ENCODE measurements around the gene CDC123.
"Not testable (repeated sequence)": the region's sequence is repeated elsewhere in the genome, so short reads cannot be mapped to it uniquely, and the experiment has no call there.

The CDC123 gene

DNA sequence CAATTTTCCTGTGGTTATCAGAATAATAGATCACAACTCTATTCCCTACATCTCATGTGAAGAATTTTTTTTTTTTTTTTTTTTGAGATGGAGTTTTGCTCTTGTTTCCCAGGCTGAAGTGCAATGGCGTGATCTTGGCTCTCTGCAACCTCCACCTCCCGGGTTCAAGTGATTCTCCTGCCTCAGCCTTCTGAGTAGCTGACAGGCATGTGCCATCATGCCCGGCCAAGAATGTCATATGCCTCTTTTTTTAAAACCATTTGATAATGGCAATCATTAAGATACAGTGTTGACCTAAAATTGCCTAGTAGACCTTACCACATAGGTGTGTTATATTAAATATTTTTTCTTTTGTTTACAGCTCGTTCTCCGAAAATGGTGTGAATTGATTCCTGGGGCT, 38.7 kb downstream of the CDC123 start:
- not testable (repeated sequence) for DNase-seq (ENCODE audit: low read depth in 4 of 4, low spot score in 1 of 4)

DNA sequence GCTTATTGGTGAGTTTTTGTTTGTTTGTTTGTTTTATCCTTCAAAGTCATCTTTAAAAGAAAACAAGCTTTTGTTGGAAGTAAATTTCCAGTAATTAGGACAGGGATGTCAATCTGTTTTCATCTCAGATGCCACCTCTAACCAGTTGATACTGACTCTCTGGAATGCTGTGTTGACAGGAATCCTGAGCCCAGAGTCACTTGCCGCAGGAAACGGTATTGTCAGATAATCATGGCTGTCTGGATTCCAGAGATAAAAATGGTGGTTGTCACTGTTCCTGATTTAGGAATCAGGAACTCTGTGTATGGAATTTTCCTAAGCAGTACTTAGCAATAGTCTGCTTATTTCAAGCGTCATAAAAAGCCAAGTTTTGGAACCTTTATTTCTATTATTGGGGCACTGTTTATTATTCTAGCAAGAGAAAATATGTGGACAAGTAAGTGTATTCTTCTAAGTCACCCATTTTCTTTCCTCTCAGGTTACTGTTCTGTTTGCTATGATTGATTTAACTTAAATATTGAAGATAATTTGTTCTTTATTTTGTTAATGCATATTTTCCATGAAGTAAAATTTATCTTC, 39.2 kb downstream of the CDC123 start:
- DNase-seq (ENCODE audit: low read depth in 4 of 4, low spot score in 1 of 4): no peak

DNA sequence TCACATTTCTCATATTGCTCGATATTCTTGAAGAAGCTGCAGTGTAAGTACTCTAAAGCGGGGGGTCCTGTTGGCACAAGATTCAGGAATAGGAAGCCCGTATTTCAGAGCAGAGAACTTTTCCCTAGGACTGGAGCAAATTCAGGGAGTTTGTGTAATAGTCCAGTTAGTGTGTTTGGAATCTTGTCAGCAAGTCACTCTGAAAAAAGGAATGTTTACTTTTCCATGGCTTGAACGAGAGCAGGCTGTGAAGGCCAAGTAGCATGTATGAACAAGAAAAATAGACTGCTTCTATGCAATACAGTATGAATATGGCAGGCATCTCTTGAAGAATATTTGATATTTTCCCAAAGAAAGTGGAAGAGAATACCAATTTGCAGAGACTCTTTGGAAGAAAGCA, 39.8 kb downstream of the CDC123 start:
- DNase-seq (ENCODE audit: low read depth in 4 of 4, low spot score in 1 of 4): no peak

GRCh38 chr10:12237265-12238220, 41.6 kb downstream of the CDC123 start:
- no peak for DNase-seq (ENCODE audit: low read depth in 4 of 4, low spot score in 1 of 4)

GRCh38 chr10:12238821-12239220, 42.8 kb downstream of the CDC123 start:
- no peak for DNase-seq (ENCODE audit: low read depth in 4 of 4, low spot score in 1 of 4)

GRCh38 chr10:12241810-12242529, 46.0 kb downstream of the CDC123 start:
- peak in 3 of 4 experiments; percentile 20 to 48 (median 30) for DNase-seq (ENCODE audit: low read depth in 4 of 4, low spot score in 1 of 4)

DNA sequence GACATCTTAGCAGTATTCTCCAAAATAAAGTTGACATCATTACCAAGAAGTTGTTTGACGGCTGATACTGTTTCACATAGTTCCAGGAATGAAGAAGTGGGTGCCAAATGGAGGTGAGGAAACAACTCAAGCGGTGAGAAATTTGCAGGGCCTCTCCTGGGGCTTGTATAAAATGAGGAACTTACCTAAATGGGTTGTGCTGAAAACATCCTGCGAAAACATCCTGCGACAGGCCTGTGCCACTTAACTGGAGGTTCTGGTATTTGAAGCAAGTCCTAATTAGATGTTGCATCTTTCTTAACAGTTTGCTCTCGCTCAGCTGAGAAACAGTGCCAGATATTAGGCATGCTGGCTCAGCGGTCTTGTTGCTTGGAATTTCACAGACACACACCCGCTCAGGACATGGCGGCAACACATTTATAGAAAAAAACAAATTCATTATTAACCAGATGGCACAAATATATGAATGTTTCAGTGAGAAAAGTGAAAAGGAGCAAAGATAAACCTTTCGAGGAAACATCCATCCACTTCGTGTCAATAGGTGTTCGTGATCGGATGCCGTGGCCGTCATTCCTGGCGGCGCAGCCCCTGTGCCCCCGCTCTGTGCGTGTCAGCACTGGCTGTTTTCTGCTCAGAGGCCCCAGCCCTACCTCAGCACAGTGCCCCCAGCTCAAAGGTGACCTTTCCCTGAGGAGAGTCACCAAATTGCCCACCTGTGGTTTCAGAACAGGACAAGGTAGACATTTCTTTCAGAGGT, 48.1 kb downstream of the CDC123 start:
- no peak for DNase-seq (ENCODE audit: low read depth in 4 of 4, low spot score in 1 of 4)

- no peak for DNase-seq (ENCODE audit: low read depth in 4 of 4, low spot score in 1 of 4)
Observed at GRCh38 chr10:12250181-12250580, 54.2 kb downstream of the CDC123 start.

DNA sequence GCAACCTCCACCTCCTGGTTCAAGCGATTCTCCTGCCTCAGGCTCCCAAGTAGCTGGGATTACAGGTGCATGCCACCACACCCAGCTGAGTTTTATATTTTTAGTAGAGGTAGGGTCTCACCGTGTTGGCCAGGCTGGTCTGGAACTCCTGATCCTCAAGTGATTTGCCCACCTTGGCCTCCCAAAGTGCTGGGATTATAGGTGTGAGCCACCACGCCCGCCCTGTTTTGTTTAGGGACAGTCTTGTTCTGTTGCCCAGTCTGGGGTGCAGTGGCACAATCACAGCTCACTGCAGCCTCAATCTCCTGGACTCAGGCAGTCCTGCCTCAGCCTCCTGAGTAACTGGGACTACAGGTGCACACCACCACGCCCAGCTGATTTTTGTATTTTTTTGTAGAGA, 54.7 kb downstream of the CDC123 start:
- not testable (repeated sequence) for DNase-seq (ENCODE audit: low read depth in 4 of 4, low spot score in 1 of 4)

GRCh38 chr10:12251581-12251980, 55.6 kb downstream of the CDC123 start:
- no peak for DNase-seq (ENCODE audit: low read depth in 4 of 4, low spot score in 1 of 4)

DNA sequence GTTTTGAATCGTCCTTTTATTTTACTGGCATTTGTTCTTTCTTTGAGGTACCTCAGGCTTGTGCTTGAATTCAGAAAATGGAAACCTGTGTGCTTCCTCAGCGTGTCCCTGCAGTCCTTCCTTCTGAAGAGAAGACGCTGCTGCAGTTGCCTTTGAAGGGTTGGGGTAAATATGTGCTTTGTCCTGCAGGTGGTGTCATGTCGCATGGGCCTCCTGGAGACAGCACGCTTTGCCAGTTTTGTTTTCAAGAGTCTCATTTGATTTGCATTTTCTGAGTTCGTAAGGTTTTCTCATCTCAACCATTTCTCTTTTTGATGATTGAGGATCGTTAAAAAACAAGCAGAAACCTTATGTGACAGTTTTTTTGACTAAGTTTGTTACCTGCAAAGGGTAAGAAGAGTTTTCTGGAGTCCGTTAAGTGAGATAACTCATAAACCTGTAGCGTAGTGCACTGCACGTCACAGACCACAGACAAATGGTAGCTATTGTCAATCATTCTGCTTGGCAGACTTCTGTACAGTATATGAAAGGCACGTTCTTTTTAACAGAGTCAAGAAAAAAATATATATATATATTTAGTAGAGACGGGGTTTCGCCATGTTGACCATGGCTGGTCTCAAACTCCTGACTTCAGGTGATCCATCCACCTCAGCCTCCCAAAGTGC, 57.0 kb downstream of the CDC123 start:
- DNase-seq (ENCODE audit: low read depth in 4 of 4, low spot score in 1 of 4): no peak

GRCh38 chr10:12255048-12255447, 59.1 kb downstream of the CDC123 start:
- no peak for DNase-seq (ENCODE audit: low read depth in 4 of 4, low spot score in 1 of 4)

DNA sequence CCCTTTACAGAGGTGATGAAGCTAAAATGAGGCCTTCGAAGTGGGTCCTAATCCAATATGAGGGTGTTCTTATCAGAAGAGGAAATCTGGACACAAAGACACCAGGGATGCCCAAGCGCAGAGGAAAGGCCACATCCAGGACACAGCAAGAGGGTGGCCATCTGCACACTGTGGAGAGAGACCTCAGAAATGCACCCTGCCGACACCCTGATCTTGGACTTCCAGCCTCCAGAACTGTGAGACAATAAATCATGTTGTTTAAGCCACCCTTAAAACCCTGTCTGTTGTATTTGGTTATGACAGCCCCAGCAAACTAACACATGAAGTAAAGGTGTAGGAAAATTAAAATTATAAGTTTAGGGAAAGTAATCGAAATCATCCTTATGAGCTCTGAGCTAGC, 64.0 kb downstream of the CDC123 start:
- no peak for DNase-seq (ENCODE audit: low read depth in 4 of 4, low spot score in 1 of 4)

DNA sequence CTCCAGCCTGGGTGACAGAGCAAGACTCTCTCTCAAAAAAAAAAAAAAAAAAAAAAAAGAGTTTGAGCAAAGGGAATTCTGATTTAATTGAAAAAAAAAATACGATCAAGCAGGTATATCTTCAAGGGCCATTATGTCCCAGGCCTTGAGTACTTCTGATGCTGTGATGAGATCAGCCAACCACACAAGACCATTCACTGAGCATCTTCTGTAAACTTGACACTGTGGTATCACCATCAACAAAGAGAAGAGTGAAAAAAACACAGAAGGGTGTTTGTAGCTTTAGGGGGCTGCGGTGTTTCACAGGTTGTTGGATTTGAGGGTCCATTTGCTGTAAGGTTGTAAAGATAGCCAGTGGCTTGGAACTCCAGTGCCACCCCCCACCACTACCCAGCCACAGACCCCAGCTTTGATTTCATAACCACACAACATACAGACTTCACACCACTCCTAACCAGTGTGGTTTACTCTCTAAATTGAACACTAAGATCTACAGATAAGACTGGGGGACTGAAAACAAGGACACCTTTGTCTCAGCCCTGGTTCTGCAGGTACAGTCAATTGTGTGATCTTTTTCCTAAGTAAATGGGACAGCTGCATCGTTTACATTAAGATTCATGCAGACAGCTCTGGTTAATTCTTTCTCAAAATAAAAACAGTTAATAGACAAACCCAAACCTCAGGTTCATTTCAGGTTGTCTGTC, 66.4 kb downstream of the CDC123 start:
- no peak for DNase-seq (ENCODE audit: low read depth in 4 of 4, low spot score in 1 of 4)

GRCh38 chr10:12264204-12264940, 68.4 kb downstream of the CDC123 start:
- peak; percentile 46 to 65 (median 55) for DNase-seq (ENCODE audit: low read depth in 4 of 4, low spot score in 1 of 4)

- no peak for DNase-seq (ENCODE audit: low read depth in 4 of 4, low spot score in 1 of 4)
Observed at GRCh38 chr10:12269056-12269455, 73.1 kb downstream of the CDC123 start.

GRCh38 chr10:12271210-12271540, 75.2 kb downstream of the CDC123 start:
- DNase-seq (ENCODE audit: low read depth in 4 of 4, low spot score in 1 of 4): no peak

GRCh38 chr10:12277862-12278261, 81.9 kb downstream of the CDC123 start:
- DNase-seq (ENCODE audit: low read depth in 4 of 4, low spot score in 1 of 4): not testable (repeated sequence)

DNA sequence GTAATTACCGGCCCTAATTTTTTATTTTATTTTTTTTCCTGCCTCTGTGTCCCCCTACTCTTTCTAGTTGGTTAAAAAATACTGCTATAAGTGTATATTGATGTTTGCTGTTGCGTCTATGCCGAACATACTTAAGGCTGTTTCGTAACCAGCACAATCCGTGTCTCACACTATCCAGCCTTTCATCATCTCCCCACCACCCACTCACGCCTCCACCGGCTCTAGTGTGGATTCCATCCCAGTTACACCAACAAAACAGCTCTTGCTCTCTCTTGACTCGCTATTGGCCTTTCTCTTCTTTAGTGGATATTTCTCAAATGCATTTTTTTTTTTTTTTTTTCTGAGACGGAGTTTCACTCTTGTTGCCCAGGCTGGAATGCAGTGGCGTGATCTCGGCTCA, 83.3 kb downstream of the CDC123 start:
- DNase-seq (ENCODE audit: low read depth in 4 of 4, low spot score in 1 of 4): no peak
